HTR-8/SVneo (cell line): Measurements from ENCODE around the gene GSTM2.

Experiments
- DNase-seq: peaks from one replicate; pipeline ENCODE4 v3.0.0; 2011; ENCODE audit warnings: low spot score, mixed read lengths; ENCODE audit not compliant: insufficient read length
- FAIRE-seq: peaks from 2 replicates; lab custom pipeline; 2011; peaks lifted over from hg19 to GRCh38; lab: Jason Lieb, UNC

GSTM2 gene

DNA sequence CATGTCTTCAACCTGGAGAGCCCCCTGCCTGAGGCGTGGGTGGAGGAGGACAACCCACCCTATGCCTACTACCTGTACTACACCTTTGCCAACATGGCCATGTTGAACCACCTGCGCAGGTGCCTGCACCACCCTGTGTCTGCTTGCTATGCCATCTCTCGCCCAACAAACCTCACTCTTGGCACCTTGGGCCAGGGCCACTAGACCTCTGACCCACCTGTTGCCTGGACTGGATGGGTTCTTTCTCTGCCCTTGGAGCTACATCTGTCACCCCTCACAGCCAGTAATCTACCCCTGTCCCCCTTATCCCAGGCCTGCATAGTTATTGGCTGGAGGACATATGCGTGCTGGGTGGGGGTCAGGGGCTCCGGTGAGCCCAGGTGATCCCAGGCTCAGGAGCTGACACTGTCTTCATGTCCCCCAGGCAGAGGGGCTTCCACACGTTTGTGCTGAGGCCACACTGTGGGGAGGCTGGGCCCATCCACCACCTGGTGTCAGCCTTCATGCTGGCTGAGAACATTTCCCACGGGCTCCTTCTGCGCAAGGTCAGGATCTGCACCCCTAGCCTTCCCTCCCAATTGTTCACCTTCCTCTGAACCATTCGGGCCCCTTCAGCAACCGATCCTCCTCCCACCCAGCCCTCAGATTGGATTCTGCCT, 38.4 kb upstream of the GSTM2 start:
- no peak for DNase-seq
- no peak for FAIRE-seq

- DNase-seq (no peak), FAIRE-seq (no peak)
Observed at GRCh38 chr1:109630081-109630897, 37.6 kb upstream of the GSTM2 start.

DNA sequence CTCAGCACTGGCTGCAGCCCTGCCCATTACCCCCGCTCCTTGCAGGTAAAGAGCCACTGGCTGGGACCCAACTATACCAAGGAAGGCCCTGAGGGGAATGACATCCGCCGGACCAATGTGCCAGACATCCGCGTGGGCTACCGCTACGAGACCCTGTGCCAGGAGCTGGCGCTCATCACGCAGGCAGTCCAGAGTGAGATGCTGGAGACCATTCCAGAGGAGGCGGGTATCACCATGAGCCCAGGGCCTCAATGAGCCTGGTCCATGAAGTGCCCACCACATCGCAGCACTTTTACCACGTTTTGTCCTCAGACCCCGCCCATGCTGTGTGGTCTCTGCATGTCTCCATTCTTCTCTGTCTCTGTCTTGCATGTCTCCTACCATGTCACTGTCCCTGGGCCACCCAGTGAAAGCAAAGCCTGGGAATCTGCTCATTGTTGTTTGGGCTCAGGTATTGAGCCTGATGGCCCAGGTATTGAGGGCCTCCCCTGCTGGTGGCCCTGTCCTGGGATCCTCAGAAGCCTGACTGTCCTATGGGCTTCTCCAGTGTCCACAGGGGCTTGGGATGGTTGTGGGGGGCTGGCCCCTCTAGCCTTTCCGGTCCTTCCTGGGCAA, 36.9 kb upstream of the GSTM2 start:
- DNase-seq: no peak
- FAIRE-seq: no peak

- FAIRE-seq (no peak), DNase-seq (no peak)
Observed at GRCh38 chr1:109631513-109632505, 36.0 kb upstream of the GSTM2 start.

DNA sequence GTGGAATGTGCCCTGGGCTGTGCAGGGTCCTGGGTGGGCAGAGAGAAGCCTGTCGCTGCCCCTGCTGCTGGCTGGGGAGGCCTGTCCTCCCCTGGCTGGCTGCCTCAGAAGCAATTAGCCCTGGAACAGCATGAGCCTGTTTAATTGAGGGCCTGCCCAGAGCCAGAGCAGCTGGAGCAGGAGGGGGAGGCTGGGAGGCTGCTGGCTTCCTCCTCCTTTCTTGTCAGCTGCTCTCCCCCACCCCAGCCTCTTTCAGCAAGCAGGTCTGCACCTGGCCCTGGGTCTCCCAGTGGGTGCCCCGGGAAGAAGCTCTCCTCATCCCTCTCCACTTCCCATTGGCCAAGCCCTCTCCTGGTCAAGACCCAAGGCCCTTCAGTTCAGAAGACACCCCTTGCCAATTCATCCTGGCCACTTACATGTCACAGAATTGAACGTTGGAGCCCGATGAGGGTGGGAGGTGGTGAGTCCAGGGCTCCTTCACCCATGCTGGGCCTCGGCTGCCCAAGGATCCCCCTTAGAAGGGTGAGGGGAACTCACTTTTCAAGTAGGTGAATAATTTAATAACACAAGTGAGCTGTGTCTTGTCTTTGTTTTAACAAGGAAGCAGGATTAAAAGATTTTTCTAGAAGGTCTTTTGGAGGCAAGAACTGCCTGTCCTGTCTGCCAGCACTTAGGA, 35.0 kb upstream of the GSTM2 start:
- no peak for DNase-seq
- FAIRE-seq: no peak

DNA sequence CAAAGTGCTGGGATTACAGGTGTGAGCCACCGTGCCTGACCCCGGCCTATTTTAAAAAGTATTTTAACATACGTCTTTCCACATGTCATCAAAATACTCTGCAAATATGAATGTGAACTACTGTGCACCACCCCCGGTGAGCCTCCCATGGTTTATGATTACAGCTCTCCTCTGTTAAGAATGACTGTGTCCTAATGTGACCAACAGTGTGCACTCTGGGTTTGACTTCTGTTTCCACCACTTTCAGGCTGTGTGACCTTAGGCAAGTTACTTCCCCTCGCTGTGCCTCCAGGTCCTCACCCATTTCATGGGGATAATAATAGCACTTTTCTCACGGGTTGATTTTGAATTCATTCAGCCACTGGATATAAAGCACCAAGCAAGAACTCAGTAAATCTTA, 33.6 kb upstream of the GSTM2 start:
- no peak for FAIRE-seq
- DNase-seq: no peak

GRCh38 chr1:109634771-109635750, 32.8 kb upstream of the GSTM2 start:
- no peak for FAIRE-seq
- DNase-seq: no peak

- no peak for FAIRE-seq
- no peak for DNase-seq
Observed at GRCh38 chr1:109635862-109636200, 32.0 kb upstream of the GSTM2 start.

- no peak for DNase-seq
Observed at GRCh38 chr1:109636201-109636952, 31.5 kb upstream of the GSTM2 start.

GRCh38 chr1:109637446-109637845, 30.4 kb upstream of the GSTM2 start:
- FAIRE-seq: no peak
- DNase-seq: no peak

More at GRCh38 chr1:109636201-109636952, 31.5 kb upstream of the GSTM2 start:
- FAIRE-seq: no peak

DNA sequence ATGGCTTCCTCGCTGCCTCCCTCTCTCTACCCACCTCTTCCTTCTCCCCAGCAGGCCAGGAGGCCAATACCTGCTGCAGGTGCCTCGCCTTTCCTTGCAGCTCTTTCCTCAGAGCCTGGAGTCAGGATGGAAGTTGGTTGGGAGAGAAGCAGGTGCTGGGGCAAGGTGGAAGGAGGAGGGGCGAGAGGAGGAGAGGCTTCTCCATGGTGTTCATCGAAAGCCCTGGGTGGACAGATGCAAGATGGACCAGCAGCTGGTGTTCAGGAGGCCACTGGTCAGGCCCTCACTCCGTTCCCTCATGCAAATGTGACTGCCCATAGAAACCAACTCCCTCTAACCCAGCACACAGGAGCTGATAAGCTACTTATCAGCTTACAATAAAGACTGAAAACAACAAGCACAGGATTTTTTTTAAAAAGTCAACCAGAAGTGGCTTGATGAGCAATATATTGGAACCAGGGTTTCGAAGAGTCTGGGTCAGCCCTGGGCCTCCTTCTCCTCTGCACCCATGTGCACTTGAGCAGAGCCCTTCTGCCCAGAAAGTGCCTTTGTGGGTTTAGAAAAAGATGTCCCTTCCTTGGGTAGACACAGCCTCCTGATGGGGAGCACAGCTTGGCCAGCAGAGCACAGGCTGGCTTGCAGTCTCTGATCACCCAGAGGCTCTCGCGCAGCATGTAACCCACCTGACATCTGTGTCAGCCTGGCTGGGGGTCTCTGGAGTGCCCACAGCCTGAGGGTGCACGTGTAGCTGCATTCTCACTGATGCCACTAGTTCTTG, 28.6 kb upstream of the GSTM2 start:
- no peak for FAIRE-seq

DNA sequence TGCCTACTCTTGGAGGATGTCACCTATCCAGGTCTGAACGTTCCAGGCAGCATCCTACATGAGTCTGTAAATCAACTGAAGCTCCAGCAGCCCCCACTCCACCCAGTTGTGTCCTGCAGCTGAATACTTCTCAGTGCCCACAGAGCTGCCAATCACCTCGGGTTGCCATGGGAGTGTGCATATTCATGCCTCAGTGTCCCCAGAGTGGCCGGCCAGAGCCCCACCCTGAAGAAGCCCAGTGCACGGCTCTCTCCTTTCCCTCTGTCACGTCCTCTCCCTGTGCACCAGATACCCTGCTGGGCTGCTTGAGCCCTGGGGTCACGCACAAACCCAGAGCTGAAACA, 28.0 kb upstream of the GSTM2 start:
- DNase-seq (no peak), FAIRE-seq (no peak)

More for the DNA sequence above, 28.6 kb upstream of the GSTM2 start:
- DNase-seq: no peak

- FAIRE-seq (no peak), DNase-seq (no peak)
Observed at GRCh38 chr1:109640285-109640865, 27.5 kb upstream of the GSTM2 start.

- DNase-seq: no peak
- no peak for FAIRE-seq
Observed at GRCh38 chr1:109641078-109641740, 26.6 kb upstream of the GSTM2 start.

GRCh38 chr1:109641861-109642260, 26.0 kb upstream of the GSTM2 start:
- DNase-seq (no peak), FAIRE-seq (no peak)

GRCh38 chr1:109642626-109643025, 25.2 kb upstream of the GSTM2 start:
- DNase-seq (no peak), FAIRE-seq (no peak)
